ENCODE measurements around the gene CYP24A1. TPM values are rescaled to one million over a fixed set of nuclear protein-coding genes. Genes with fewer than 3 reads are reported as not detected.

The CYP24A1 gene
- total and polyA plus RNA-seq, 4 donors, result 0.28 to 1.2 (median 0.91) TPM

DNA sequence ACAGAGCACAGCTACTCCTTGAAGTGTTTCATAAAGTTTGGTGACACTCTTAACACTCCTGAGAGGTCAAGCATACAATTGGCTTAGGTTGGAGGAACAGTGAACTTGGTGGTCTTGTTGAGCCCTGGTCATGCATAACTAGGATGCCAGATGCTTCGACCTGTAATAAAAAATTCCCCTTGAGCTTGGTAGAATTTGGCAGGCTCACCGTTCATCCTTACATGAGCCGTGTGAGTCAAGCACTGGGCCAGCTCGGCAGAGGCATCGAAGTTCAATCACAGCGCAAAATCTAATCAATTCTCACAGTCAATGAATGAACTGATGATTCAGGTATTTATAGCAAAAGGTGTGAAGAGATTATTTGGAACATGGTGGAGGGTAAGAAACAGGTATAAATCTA lies 33.7 kb downstream of the CYP24A1 start:
- 60% methylated on average over 1 of the region's 6 CpGs for WGBS (ENCODE audit: insufficient coverage)

DNA sequence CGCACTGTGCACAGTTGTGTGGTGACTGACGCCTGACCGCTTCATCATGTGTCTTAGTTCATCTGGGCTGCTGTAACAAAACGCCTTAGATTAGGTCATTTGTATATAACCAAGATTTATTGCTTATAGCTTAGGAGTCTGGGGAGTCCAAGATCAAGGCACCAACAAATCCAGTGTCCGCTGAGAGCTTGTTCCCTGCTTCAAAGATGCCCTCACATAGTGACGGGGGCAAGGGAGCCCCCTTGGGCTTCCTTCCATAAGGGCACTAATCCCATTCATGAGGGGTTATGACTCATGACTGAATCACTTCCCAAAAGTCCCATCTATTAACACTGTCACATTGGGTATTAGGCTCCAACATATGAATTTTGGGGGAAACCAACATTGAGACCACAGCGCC lies 34.6 kb downstream of the CYP24A1 start:
- no peaks in the 10 kb centered on the region for H3K9me3 ChIP-seq (ENCODE audit: control insufficient read depth, insufficient read depth, low read length)
- H3K4me3 ChIP-seq (ENCODE audit: low read depth, low read length), result no peak overlapping the region
- WGBS (ENCODE audit: insufficient coverage), result 100% methylated on average over 4 of the region's 7 CpGs
- DNase-seq (ENCODE audit: low read depth in 4 of 6, low spot score in 6 of 6), result no peak
- H3K36me3 ChIP-seq (ENCODE audit: control insufficient read depth, insufficient read depth, low read length), result no peaks in the 10 kb centered on the region
- no peak overlapping the region for H3K27ac ChIP-seq (ENCODE audit: low read depth, low read length)
- no peaks in the 10 kb centered on the region for H3K4me1 ChIP-seq (ENCODE audit: control insufficient read depth, insufficient read depth, low read length)
- H3K27me3 ChIP-seq (ENCODE audit: control insufficient read depth, insufficient read depth, low read length), result no peaks in the 10 kb centered on the region

More for the DNA sequence above, 33.7 kb downstream of the CYP24A1 start:
- no peak overlapping the region for H3K4me3 ChIP-seq (ENCODE audit: low read depth, low read length)
- H3K4me1 ChIP-seq (ENCODE audit: control insufficient read depth, insufficient read depth, low read length), result no peaks in the 10 kb centered on the region
- DNase-seq (ENCODE audit: low read depth in 4 of 6, low spot score in 6 of 6), result no peak
- H3K27me3 ChIP-seq (ENCODE audit: control insufficient read depth, insufficient read depth, low read length), result no peaks in the 10 kb centered on the region
- no peaks in the 10 kb centered on the region for H3K36me3 ChIP-seq (ENCODE audit: control insufficient read depth, insufficient read depth, low read length)
- no peaks in the 10 kb centered on the region for H3K9me3 ChIP-seq (ENCODE audit: control insufficient read depth, insufficient read depth, low read length)
- no peak overlapping the region for H3K27ac ChIP-seq (ENCODE audit: low read depth, low read length)

DNA sequence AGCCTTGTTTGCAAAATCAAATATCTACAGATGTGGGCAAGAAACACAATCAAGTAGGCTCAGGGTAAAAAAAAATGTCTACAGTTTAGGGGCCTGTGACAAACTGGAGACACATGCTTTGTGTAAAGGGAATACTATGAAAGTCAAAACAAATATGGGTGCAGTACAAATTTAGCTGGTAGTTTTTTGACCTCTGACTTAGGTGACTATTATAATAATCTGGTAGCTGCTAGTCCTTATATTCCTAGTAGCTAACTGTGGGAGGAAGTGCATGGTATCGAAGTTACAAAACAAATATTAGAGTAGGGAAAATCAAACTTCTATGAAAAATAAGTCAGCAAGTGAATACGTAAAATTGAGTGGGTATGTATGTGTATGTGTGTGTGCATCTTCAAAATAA lies 35.4 kb downstream of the CYP24A1 start:
- DNase-seq (ENCODE audit: low read depth in 4 of 6, low spot score in 6 of 6), result no peak
- WGBS (ENCODE audit: insufficient coverage), result no CpG with 5 or more reads among the region's 2 CpGs
- H3K27ac ChIP-seq (ENCODE audit: low read depth, low read length), result no peak overlapping the region

DNA sequence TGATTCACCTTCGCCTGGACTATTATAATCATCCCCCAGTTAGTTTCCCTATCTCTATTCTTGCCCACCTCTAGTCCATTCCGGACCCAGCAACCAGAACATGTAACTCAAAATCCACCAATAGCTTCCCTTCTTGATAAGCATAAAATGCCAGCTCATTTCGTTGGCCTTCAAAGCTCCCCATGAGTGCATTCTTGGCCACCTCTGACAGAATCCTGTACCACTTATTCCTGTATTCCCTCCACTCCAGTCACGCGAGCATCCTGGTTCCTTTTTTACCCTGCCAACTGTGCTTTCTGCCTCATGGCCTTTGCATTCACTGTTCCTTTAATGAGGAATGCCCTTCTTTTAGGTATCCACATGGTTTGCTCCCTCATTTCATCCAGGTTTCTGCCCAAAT lies 36.7 kb downstream of the CYP24A1 start:
- 88% methylated on average over 5 of the region's 5 CpGs for WGBS (ENCODE audit: insufficient coverage)
- H3K4me3 ChIP-seq (ENCODE audit: low read depth, low read length), result no peak overlapping the region
- no peak overlapping the region for H3K27ac ChIP-seq (ENCODE audit: low read depth, low read length)
- no peaks in the 10 kb centered on the region for H3K27me3 ChIP-seq (ENCODE audit: control insufficient read depth, insufficient read depth, low read length)
- H3K9me3 ChIP-seq (ENCODE audit: control insufficient read depth, insufficient read depth, low read length), result no peaks in the 10 kb centered on the region
- no peaks in the 10 kb centered on the region for H3K4me1 ChIP-seq (ENCODE audit: control insufficient read depth, insufficient read depth, low read length)
- no peaks in the 10 kb centered on the region for H3K36me3 ChIP-seq (ENCODE audit: control insufficient read depth, insufficient read depth, low read length)
- no peak for DNase-seq (ENCODE audit: low read depth in 4 of 6, low spot score in 6 of 6)

More for the DNA sequence above, 35.4 kb downstream of the CYP24A1 start:
- H3K27me3 ChIP-seq (ENCODE audit: control insufficient read depth, insufficient read depth, low read length), result no peaks in the 10 kb centered on the region
- no peaks in the 10 kb centered on the region for H3K4me1 ChIP-seq (ENCODE audit: control insufficient read depth, insufficient read depth, low read length)
- no peak overlapping the region for H3K4me3 ChIP-seq (ENCODE audit: low read depth, low read length)
- H3K36me3 ChIP-seq (ENCODE audit: control insufficient read depth, insufficient read depth, low read length), result no peaks in the 10 kb centered on the region
- H3K9me3 ChIP-seq (ENCODE audit: control insufficient read depth, insufficient read depth, low read length), result no peaks in the 10 kb centered on the region

DNA sequence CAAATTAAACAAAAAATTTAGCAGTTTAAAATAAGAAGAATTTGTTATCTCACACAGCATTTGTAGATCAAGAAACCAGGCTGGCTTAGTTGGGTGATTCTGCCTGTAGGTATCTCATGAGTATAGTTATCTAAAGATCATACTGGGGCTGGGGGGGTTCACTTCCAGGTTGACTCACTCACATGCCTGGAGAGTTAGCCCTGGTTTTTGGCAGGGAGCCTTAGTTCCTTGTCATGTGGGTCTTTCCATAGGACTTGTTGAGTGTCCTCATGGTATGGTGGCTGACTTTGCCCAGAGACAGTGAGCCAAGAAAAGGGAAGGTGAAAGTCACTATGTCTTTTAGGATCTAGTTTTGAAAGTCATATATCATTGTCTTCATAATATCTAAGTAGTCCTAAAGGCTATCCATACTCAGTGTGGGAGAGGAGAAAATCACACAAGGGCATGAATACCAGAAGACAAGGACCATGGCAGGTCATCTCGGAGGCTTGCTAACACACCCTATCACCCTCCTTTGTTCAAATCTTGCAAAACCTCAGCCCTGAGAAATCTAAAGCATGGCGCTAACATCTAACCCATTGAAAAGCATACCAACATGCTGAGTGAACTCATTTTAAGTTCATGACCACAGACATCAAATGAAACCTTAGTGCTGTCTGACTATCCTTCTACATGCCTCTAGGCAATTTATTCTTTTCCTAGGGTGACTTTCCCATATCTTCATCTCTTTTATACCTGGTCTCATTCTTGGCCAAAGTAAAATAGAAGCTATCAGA lies 39.2 kb downstream of the CYP24A1 start:
- 83% methylated on average over 2 of the region's 2 CpGs for WGBS (ENCODE audit: insufficient coverage)
- H3K9me3 ChIP-seq (ENCODE audit: control insufficient read depth, insufficient read depth, low read length), result no peaks in the 10 kb centered on the region
- no peak overlapping the region for H3K4me3 ChIP-seq (ENCODE audit: low read depth, low read length)
- H3K4me1 ChIP-seq (ENCODE audit: control insufficient read depth, insufficient read depth, low read length), result no peaks in the 10 kb centered on the region
- H3K36me3 ChIP-seq (ENCODE audit: control insufficient read depth, insufficient read depth, low read length), result no peaks in the 10 kb centered on the region
- H3K27me3 ChIP-seq (ENCODE audit: control insufficient read depth, insufficient read depth, low read length), result no peaks in the 10 kb centered on the region
- DNase-seq (ENCODE audit: low read depth in 4 of 6, low spot score in 6 of 6), result no peak
- no peak overlapping the region for H3K27ac ChIP-seq (ENCODE audit: low read depth, low read length)

DNA sequence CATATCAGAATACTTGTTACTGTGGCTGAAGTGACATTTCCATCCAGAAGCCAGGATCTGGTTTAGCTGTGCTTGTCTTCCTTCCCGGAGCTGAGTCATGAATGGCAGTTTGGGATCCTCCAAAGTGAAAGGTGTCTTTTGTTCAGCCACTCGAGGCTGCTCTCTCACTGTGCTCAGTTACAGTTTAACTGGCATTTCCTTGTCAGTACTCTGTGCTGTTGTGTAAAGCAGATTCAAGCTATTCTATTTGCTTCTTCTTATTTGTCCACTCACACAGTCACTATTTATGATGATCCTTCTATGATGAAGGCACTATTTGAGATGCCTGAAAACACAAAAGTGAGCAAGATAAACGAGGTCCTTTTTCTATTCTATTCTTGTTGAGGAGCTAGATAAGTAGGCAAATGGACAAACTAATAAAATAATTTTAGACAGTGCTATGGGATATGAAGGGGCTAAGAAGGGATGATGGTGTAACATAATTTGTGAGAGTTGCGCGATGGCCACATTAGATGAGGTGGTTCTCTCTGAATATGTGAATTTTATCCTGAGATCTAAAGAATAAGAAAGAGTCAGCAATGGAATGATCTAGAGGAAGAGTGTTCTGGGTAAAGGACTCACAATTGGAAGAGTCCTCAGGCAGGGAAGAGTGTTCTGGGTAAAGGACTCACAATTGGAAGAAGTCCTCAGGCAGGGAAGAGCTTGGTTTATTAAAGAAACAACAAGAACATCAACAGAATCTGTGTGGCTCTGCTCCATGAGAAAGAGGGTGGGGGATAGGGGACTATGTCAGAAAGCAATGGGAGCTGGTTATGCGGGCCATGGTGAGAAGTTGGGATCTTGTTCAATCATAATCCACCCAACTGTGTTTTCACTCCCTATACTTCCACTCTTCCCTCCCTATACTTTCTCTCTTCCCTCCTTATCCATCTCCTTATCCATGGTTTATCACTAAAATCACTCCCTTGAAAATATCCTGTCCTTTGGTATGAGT lies 40.1 kb downstream of the CYP24A1 start:
- 53% methylated on average over 3 of the region's 6 CpGs for WGBS (ENCODE audit: insufficient coverage)
- Histone ChIP-seq H3K27ac (ENCODE audit: low read depth, low read length) (no peak overlapping the region), H3K4me3 (ENCODE audit: low read depth, low read length) (no peak overlapping the region)

DNA sequence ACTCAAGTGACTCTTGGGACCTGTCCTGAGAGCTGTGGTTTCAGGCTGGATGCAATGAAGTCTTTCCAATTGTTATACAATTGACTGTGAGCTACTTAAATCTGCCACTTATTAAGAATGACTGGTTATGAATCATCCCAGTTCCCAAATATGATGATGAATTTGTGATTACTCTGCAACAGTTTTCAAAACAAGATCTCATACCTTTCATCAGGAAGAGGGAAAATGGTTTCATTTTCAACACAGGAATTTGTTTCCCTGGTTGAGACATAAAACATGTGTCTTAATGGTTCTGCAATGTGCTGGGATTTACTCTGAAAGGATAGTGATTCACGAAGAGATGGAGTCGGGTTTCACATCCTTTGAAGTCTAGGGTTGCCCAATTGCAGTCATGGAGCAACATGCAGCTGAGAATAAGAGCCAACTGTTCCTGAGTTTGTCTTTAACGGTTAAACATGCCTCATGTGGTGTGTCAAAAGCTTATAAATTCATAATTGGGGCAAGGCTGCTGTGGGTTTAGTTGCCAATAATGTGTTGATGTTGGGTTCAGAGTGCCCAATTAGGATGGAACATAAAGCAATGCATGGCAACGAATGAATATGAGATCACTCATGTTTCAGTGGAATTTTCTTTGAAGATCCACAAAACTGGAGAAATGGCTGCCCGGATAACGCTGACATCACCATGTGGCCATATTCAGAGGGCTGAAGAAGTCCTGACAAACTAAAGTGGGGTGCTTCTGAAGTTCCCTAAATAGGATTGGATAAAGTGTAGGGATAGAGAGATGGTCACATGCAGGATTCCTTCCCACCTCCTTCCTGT lies 41.0 kb downstream of the CYP24A1 start:
- Histone ChIP-seq H3K27me3 (ENCODE audit: control insufficient read depth, insufficient read depth, low read length) (no peaks in the 10 kb centered on the region), H3K36me3 (ENCODE audit: control insufficient read depth, insufficient read depth, low read length) (no peaks in the 10 kb centered on the region), H3K4me3 (ENCODE audit: low read depth, low read length) (no peak overlapping the region), H3K4me1 (ENCODE audit: control insufficient read depth, insufficient read depth, low read length) (no peaks in the 10 kb centered on the region), H3K9me3 (ENCODE audit: control insufficient read depth, insufficient read depth, low read length) (no peaks in the 10 kb centered on the region), H3K27ac (ENCODE audit: low read depth, low read length) (no peak overlapping the region)
- no peak for DNase-seq (ENCODE audit: low read depth in 4 of 6, low spot score in 6 of 6)
- 57% methylated on average over 6 of the region's 6 CpGs for WGBS (ENCODE audit: insufficient coverage)

More for the DNA sequence above, 40.1 kb downstream of the CYP24A1 start:
- Histone ChIP-seq H3K36me3 (ENCODE audit: control insufficient read depth, insufficient read depth, low read length) (no peaks in the 10 kb centered on the region), H3K27me3 (ENCODE audit: control insufficient read depth, insufficient read depth, low read length) (no peaks in the 10 kb centered on the region), H3K9me3 (ENCODE audit: control insufficient read depth, insufficient read depth, low read length) (no peaks in the 10 kb centered on the region), H3K4me1 (ENCODE audit: control insufficient read depth, insufficient read depth, low read length) (no peaks in the 10 kb centered on the region)
- no peak for DNase-seq (ENCODE audit: low read depth in 4 of 6, low spot score in 6 of 6)

DNA sequence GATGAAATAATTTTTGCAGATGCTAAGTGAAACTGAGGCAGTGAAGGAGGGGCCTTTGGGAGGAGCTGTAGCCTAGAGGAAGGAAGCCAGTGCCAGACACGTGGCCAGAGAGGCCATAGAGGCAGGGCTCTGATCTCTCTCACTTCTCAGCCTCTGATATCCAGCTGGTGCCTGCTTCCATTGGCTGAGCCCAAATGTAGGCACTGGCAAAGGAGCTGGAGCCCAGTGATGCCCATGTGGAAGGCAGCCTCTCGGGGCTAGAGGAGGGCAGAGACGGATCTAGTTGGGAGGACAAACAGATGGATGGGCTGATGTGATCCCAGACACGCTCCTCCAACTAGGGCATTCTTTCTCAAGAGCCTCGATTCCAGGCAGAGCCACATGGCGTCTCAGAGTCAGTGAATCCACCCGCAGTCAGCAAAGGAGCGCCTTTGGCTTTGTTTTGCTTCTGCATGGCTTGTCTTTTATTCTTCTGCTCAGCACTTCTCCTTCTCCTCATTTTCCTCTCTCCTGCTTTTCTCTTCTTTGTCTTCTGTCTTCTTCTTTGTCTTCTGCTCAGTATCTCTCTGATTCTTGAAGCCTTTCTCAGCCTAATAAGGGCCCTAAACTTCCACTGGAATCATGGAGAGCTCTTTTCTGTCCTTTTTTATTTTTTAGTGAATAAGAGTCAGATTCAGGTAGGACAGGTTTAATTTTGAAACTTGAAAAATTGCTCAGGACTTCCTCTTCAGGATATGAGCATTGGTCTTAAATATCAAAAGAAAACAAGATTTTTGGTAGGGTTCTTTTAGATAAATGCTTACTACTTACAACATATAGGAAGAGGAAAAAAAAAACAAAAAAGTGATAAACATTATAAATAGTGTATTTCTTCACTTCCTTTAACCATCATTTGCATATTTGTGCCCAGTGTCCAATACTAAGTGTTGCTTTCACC lies 41.8 kb downstream of the CYP24A1 start:
- Histone ChIP-seq H3K9me3 (ENCODE audit: control insufficient read depth, insufficient read depth, low read length) (no peaks in the 10 kb centered on the region), H3K27ac (ENCODE audit: low read depth, low read length) (no peak overlapping the region), H3K36me3 (ENCODE audit: control insufficient read depth, insufficient read depth, low read length) (no peaks in the 10 kb centered on the region), H3K4me3 (ENCODE audit: low read depth, low read length) (no peak overlapping the region), H3K4me1 (ENCODE audit: control insufficient read depth, insufficient read depth, low read length) (no peaks in the 10 kb centered on the region), H3K27me3 (ENCODE audit: control insufficient read depth, insufficient read depth, low read length) (no peaks in the 10 kb centered on the region)
- WGBS (ENCODE audit: insufficient coverage), result 76% methylated on average over 8 of the region's 8 CpGs
- DNase-seq (ENCODE audit: low read depth in 4 of 6, low spot score in 6 of 6), result no peak
